HK-2 (cell line): Measurements from ENCODE around the gene ESPL1.
"Not testable (repeated sequence)": the region's sequence is repeated elsewhere in the genome, so short reads cannot be mapped to it uniquely, and the experiment has no call there.

Source experiments
- DNase-seq: peaks from one replicate; pipeline ENCODE4 v3.0.0-alpha.2; 2018; ENCODE audit not compliant: unreplicated experiment

ESPL1 gene

DNA sequence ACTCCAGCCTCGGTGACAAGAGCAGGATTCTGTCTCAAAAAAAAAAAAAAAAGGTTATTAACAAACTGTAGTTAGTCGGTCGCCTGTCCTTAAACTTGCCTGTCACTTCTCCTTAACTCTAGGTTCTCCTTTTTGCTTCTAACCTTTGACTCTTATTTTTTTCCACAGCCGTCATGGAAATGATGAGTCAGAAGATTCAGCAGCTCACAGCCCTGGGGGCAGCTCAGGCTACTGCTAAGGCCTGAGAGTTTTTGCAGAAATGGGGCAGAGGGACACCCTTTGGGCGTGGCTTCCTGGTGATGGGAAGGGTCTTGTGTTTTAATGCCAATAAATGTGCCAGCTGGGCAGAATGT is 31.0 kb downstream of the ESPL1 start:
- no peak for DNase-seq

DNA sequence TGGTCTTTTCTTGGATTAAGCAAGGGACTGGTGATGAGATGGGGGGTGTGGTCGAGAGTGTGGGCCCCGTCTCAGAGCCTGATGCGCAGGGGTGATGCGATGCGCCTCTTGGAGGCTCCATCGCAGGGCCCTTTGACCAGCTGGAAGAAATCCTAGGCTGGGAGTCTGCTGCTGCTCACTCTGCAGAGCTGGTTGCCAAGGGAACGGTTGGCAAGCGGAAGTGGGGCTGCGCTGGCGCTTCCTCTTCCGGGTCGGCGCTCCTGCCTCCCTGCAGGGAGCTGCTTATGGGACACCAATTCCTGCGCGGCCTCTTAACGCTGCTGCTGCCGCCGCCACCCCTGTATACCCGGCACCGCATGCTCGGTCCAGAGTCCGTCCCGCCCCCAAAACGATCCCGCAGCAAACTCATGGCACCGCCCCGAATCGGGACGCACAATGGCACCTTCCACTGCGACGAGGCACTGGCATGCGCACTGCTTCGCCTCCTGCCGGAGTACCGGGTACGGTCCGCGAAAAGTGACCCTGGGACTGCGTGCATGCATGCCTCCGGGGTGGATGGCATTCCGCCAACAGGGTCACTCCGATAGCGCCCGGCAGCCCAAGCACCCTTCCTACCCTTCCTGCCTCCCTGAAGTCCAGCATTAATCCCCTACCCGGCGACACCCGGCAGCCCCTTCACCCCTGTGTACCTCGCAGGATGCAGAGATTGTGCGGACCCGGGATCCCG is 31.5 kb downstream of the ESPL1 start, which contains the start of gene MYG1:
MYG1 (plus strand) TSS at position 242 of the 727 bp plus-strand sequence; CDS start at position 285, 43 bp downstream.
- DNase-seq, result peak; percentile 83

DNA sequence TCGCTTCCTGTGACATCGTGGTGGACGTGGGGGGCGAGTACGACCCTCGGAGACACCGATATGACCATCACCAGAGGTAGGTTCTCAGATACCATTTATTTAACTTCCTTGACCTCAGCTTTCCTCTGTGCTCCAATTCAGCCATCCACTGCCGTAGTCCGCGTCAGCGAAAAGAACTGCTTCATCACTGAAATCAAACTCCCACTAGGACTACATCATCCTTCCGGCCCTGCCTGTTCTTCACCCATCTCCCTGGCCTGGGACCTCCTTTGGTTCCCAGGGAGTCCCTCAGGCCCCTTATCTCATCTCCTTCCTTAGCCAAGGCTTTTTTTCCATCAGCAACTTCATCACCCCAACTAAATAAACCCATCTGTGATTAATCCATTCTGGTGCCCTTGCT is 32.1 kb downstream of the ESPL1 start:
- DNase-seq, result no peak

DNA sequence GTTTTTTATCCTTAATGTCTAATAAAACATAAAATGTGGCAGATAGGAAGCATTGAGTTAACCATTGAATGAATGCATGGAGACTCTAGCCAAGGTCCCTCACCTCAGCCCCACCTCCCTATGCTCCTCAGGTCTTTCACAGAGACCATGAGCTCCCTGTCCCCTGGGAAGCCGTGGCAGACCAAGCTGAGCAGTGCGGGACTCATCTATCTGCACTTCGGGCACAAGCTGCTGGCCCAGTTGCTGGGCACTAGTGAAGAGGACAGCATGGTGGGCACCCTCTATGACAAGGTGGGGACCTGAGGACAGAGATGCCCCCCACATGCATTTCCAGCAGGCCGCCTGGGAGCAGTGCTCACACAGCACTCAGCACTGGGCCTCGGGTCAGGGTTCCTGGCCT is 34.8 kb downstream of the ESPL1 start:
- no peak for DNase-seq

DNA sequence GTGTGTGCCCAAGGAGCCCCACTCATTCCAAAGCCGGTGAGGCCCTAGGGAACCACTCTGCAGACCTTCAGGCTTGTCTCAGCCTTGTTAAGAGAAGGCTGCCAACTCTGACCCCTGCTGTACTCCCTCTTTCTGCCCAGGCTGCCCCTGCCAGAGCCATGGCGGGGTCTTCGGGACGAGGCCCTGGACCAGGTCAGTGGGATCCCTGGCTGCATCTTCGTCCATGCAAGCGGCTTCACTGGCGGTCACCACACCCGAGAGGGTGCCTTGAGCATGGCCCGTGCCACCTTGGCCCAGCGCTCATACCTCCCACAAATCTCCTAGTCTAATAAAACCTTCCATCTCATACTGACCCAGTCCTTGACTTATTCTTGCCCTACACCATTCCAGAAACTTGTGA is 38.7 kb downstream of the ESPL1 start:
- no peak for DNase-seq

DNA sequence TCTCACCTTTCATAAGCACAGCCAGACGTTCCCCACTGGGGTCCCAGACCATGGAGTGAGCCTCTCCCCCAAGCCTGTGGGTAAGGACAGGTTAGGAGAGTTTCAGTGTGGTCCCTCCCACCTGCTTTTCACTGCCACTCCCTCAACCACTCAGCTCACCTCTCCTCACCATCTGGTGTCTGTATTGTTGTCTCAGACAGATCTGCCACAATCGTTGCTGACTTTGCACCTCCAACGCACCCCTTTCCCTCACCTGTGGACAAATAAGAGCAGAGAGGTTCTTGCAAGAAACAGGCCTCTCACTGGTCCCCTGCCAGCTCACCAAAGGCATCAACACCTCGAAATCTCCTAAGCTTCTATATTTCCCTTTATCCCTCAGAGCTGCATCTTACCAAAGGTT is 40.2 kb downstream of the ESPL1 start:
- DNase-seq, result no peak

GRCh38 chr12:53313996-53314395 is 45.9 kb downstream of the ESPL1 start:
- no peak for DNase-seq

DNA sequence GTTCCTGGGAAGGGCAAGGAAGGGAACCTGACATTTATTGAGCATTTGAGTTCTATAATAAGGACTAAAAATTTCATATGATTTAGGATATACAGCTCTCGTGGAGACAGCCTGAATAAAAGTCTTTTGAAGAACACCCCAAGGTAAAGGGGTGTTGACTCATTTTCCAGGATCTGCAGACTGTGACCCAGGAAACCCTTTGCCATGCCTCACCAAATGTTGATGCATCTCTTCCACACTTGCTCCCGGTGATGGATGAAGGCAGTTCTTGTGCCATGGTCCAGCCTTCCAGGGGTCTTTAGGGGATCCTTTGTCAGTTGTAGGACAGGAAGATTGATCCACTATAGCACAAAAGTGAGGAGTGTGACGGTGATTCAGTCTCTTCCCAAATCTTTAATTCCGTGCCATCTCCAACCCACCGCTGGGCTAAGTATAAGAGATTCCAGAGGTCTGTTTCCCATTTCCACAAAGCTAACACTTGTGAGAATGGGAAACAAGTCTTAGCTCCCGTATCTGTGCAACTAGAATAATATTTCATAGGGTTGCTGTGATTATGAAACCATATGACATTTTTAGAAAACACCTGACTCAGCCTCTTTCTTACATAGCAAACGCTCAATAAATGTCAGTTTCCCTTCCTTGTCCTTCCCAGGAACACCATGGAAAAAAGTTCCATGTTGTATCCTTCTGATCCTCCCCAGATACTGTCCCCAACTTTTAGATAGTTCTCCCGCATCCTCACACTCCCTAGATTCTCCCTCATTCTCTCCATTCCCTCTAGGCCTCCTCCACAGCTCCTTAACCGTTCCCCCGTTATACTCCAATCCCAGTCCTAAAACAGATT is 52.5 kb downstream of the ESPL1 start:
- no peak for DNase-seq

DNA sequence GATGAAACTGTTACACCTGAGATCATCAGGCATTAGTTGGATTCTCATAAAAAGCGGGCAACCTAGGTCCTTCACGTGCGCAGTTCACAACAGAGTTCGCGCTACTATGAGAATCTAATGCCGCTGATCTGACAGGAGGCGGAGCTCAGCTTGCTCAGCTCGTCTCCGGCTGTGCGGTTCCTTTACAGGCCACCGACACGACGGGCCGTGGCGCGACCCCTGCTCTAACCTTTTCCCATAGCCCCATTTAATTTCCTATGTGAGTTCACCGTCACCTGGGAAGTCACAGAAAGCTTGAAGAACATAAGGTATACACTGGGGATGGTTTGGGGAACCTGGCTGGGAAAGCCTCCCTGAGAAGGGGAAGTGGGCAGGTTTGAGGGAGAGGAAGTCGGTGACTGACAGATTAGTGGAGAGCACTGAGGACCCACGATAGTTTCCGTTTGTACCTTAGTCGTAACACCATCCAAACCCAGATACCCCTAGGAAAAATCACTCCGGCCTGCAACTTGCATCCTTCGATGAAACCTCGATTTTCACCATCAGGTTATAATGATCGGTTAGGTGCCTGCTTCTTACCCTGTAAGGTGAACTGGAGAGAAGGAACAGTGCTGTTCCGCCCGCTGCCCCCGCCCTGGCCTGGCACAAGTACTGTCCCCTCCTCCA is 56.1 kb downstream of the ESPL1 start:
- DNase-seq, result no peak

- DNase-seq, result peak; percentile 91
Measured at GRCh38 chr12:53324779-53325510, 56.8 kb downstream of the ESPL1 start.

GRCh38 chr12:53325511-53326061 is 57.5 kb downstream of the ESPL1 start:
- no peak for DNase-seq

DNA sequence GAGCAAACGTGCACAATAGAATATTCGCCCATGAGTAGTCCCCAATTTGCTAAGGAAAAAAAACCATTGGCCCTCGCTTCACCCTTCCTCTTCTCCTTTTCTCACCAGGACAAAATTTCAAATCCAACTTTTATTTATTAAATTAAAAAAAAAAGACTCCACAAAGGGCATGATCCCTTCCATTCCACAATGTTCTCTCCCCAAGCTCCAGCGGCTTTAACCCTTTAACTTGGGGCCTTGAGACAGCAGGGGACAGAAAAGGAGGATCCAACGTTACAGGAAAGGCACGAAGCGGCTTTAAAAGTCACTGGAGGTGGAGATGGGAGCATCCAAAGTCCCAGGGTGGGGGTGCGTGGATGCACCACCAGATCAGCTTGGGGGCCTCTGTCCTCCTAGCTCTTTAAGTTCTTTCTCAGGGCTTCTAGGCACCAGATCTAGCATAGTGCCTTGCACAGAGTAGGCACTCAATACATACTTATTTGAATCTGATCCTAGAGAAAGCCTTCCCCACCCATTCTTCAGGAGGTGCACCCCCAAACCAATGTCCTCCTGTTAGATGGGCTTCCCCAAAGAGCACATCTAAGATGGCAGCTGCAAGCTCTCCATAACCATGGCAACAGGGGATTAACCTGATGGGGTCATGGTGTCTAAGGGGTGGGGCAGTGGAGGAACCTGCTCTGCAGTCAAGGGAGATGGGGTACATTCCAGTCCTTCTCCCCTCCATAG is 58.5 kb downstream of the ESPL1 start:
- DNase-seq, result no peak

DNA sequence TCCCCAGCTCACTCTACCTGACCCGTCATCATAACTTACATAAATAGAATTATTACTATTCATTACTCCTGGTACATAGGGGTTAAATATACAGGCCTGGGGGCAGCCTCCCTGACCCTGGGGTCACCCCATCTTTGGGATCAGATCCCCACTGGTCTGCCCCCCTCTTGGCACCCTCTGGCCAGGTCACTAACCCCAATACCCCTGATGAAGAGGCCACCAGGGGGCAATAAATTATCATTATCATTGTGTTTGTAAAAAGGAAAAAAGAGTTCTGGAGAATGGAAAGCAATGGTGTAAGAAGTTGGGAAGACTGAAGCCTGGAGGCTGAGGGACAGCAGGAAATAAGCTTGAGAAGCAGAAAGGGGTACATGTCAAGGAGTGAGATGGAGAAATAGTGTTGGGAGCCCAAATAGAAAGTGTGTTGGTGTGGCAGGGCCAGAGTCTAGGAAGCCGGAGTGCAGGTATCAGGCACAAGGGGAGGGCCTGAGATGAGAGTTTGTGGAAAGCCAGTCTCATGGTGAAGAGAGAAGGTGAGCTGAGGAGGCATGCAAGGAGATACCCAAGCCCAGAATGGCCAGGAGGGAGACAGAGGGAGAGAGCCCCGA is 59.4 kb downstream of the ESPL1 start:
- DNase-seq, result no peak

DNA sequence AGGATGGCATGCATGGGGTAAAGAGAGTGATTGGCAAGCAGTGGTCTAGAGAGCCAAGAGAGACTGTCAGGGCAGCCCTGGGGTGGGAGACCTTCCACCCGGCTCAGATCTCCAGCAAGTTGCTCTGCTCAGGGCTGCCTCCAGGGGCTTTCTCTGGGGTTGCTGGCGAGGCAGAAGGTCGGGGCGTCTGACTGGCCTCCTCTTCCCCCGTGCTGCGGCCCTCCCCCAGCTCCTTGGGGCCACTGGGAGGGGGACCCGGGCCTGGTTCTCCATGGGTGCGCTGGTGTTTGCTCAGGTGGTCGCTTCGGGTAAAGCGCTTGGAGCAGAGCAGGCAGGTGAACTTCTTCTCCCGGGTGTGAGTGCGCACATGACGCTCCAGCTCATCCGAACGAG is 59.9 kb downstream of the ESPL1 start:
- no peak for DNase-seq

DNA sequence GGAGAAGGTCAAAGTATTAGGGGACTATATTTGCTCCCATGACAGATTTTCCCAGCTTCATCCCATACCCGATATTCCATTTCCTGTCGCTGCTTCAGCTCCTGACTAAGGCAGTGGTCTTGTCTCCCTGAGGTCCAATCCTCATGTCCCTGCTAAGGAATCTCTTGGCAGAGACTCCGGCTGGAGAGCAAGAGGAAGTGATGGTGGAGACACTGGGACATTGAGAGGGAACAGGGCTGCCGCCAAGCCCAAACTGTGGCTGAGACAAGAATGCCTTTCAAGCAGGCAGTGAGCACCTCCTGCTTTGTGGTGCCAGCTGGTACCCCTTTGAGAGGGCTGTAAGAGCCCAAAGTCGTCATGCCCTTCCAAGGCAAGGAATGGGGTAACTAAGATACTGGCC is 62.6 kb downstream of the ESPL1 start:
- no peak for DNase-seq

DNA sequence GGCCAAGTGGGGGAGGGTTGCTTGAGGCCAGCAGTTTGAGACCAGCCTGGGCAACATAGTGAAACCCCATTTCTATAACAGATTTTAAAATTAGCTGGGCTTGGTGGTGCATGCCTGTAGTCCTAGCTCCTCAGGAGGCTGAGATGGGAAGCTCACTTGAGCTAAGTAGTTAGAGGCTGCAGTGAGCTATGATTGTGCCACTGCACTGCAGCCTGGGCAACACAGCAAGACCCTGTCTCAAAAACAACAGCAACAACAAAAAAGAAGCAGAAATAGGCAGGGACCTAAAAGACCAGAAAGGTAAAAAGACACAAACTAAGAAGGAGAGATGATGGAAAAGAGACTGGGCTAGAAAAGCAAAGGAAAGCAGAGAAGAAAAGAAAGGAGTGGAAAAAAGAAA is 64.2 kb downstream of the ESPL1 start:
- DNase-seq, result not testable (repeated sequence)

DNA sequence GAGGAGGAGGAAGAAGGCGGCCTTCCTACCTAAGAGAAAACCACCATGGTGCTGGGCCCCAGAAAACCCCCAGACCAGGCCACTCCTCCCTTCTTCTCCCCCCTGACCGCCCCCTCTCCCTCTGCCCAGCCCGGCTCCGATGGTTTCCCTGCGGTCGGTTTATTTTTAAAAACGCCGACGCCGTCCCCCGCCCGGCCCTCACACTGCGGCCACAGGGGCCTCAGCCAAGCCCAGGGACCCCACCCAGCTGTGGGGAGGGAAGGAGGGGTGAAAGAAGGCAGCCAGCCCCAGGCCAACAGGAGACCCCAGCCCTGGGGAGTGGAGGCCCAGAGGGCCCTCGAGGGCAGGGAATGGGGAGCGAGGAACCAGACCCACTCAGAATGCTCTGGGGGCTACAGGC is 64.6 kb downstream of the ESPL1 start:
- no peak for DNase-seq

- DNase-seq, result no peak
Measured at GRCh38 chr12:53333289-53333688, 65.2 kb downstream of the ESPL1 start.

- no peak for DNase-seq
Measured at GRCh38 chr12:53333845-53334244, 65.7 kb downstream of the ESPL1 start.

DNA sequence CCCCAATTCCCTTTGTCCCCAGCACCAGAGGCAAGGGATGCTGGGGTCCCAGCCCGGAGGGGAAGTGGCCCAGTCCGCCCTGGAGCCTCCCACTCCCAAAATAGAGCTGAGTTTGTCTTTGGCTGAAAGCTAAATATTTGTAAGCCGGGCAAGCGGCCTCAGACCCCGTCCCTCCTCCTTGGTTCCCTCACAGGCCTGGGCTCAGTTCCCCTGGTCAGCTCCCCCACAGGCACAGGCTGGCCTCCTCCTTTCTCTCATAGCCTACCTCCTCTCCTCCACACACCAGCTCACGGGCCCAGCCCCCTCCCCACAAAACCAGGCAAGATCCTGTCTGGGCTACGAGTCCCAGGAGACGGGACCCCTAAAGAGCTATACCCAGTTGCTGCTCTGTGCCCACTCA is 66.7 kb downstream of the ESPL1 start:
- no peak for DNase-seq
